Neural progenitor cell (in vitro differentiated cells): ENCODE data around the gene ADAT1. TPM values are rescaled to one million over a fixed set of nuclear protein-coding genes. Genes with fewer than 3 reads are reported as not detected.

Source experiments
- DNase-seq: peaks from one replicate; pipeline ENCODE4 v3.0.0-alpha.2; 2016; ENCODE audit warnings: low spot score
- H2AFZ ChIP-seq: fragments of 200-600 bp; sonication (generic); replicated peaks from 2 replicates; pipeline ENCODE4 v1.6.1; 2016; ENCODE audit warnings: antibody characterized with exemption
- H3F3A ChIP-seq: fragments of 200-600 bp; sonication (generic); 2 replicates; pipeline ENCODE4 v1.6.1; 2016; ENCODE audit warnings: antibody characterized with exemption, low read depth
- H3K27ac ChIP-seq: fragments of 200-600 bp; sonication (generic); 2 replicates; pipeline ENCODE4 v1.5.1; 2016; ENCODE audit warnings: mild to moderate bottlenecking
- H3K27me3 ChIP-seq: fragments of 200-600 bp; sonication (generic); 2 replicates; pipeline ENCODE4 v1.6.1; 2016; ENCODE audit warnings: mild to moderate bottlenecking, moderate library complexity
- H3K36me3 ChIP-seq: fragments of 200-600 bp; sonication (generic); 2 replicates; pipeline ENCODE4 v1.5.1; 2016
- H3K4me1 ChIP-seq: fragments of 200-600 bp; sonication (generic); 2 replicates; pipeline ENCODE4 v1.6.1; 2016; ENCODE audit warnings: mixed run types
- H3K4me2 ChIP-seq: fragments of 200-600 bp; sonication (generic); 2 replicates; pipeline ENCODE4 v1.6.1; 2016
- H3K4me3 ChIP-seq: fragments of 200-600 bp; sonication (generic); 2 replicates; pipeline ENCODE4 v1.5.1; 2016
- H3K79me2 ChIP-seq: fragments of 200-600 bp; sonication (generic); 2 replicates; pipeline ENCODE4 v1.6.1; 2016; ENCODE audit warnings: low read depth
- H3K9ac ChIP-seq: fragments of 200-600 bp; sonication (generic); 2 replicates; pipeline ENCODE4 v1.6.1; 2016
- H3K9me3 ChIP-seq: fragments of 200-600 bp; sonication (generic); 2 replicates; pipeline ENCODE4 v1.5.1; 2016; ENCODE audit warnings: low read depth
- H4K20me1 ChIP-seq: fragments of 200-600 bp; sonication (generic); 2 replicates; pipeline ENCODE4 v1.6.1; 2016; ENCODE audit warnings: low read depth
- H3K27ac Mint-ChIP-seq: 3 replicates; pipeline ENCODE4 v1.8.0; 2021; ENCODE audit warnings: mixed read lengths
- H3K27me3 Mint-ChIP-seq: 2 replicates; pipeline ENCODE4 v1.8.0; 2022; ENCODE audit warnings: low read depth, mild to moderate bottlenecking, inconsistent platforms, moderate library complexity, mixed read lengths; ENCODE audit not compliant: insufficient read depth
- H3K36me3 Mint-ChIP-seq: 3 replicates; pipeline ENCODE4 v1.8.0; 2021; ENCODE audit warnings: mixed read lengths
- H3K4me1 Mint-ChIP-seq: 3 replicates; pipeline ENCODE4 v1.8.0; 2021; ENCODE audit warnings: mixed read lengths
- H3K4me3 Mint-ChIP-seq: 3 replicates; pipeline ENCODE4 v1.8.0; 2021; ENCODE audit warnings: mild to moderate bottlenecking, moderate library complexity, mixed read lengths
- H3K9me3 Mint-ChIP-seq: 3 replicates; pipeline ENCODE4 v1.8.0; 2020; ENCODE audit warnings: mixed read lengths
- CTCF ChIP-seq: fragments of 200-600 bp; sonication (generic); IDR thresholded peaks from 2 replicates; pipeline ENCODE4 v1.5.1; 2017; ENCODE audit warnings: antibody characterized with exemption, mild to moderate bottlenecking
- EZH2 ChIP-seq: fragments of 200-600 bp; sonication (generic); IDR thresholded peaks from 2 replicates; pipeline ENCODE4 v1.6.1; 2017; ENCODE audit warnings: antibody characterized with exemption, mild to moderate bottlenecking, moderate library complexity
- EZH2phosphoT487 ChIP-seq: fragments of 200-600 bp; sonication (generic); IDR thresholded peaks from 2 replicates; pipeline ENCODE4 v1.6.1; 2017; ENCODE audit warnings: antibody characterized with exemption
- total RNA-seq: library from RNA; depleted of rRNA; stranded (reverse); fragments of >200 nt; gene quantifications from 2 replicates; pipeline ENCODE4 v1.2.3, GENCODE V29; 2015; ENCODE audit warnings: low replicate concordance

ADAT1 gene
- total RNA-seq, 1 donor from 2014 or later: 76.6 TPM

GRCh38 chr16:75632857-75633256, 9.8 kb upstream of the ADAT1 start:
- Histone ChIP-seq H3K4me1 (no peaks in the 10 kb centered on the region), H3K4me3 (no peak overlapping the region), H3K79me2 (no peaks in the 10 kb centered on the region), H3F3A (no peaks in the 10 kb centered on the region), H3K9me3 (no peaks in the 10 kb centered on the region), H3K27me3 (no peaks in the 10 kb centered on the region), H3K9ac (no peak overlapping the region), H3K27ac (no peak overlapping the region), H4K20me1 (no peaks in the 10 kb centered on the region), H3K36me3 (peaks cover 17% of the 10 kb centered on the region), H3K4me2 (no peak overlapping the region), H2AFZ (no peak overlapping the region)
- H3K4me3 Mint-ChIP-seq: no peak overlapping the region
- H3K27me3 Mint-ChIP-seq: no peaks in the 10 kb centered on the region
- no peak for TF ChIP-seq CTCF
- TF ChIP-seq EZH2: no peak
- no peak for TF ChIP-seq EZH2phosphoT487
- H3K4me1 Mint-ChIP-seq: no peaks in the 10 kb centered on the region
- H3K36me3 Mint-ChIP-seq: peaks cover 38% of the 10 kb centered on the region
- no peak overlapping the region for H3K27ac Mint-ChIP-seq
- no peak for DNase-seq
- H3K9me3 Mint-ChIP-seq: no peaks in the 10 kb centered on the region

GRCh38 chr16:75630052-75630451, 7.0 kb upstream of the ADAT1 start:
- no peaks in the 10 kb centered on the region for H3K79me2 ChIP-seq
- H3K9me3 ChIP-seq: no peaks in the 10 kb centered on the region
- H3K9me3 Mint-ChIP-seq: no peaks in the 10 kb centered on the region
- H3K27me3 Mint-ChIP-seq: peaks cover 4% of the 10 kb centered on the region
- peaks cover 45% of the 10 kb centered on the region for H3K36me3 Mint-ChIP-seq
- H3K27me3 ChIP-seq: no peaks in the 10 kb centered on the region
- H3F3A ChIP-seq: peaks cover 4% of the 10 kb centered on the region
- no peak overlapping the region for H3K27ac ChIP-seq
- no peak for DNase-seq
- H3K4me1 Mint-ChIP-seq: no peaks in the 10 kb centered on the region
- no peaks in the 10 kb centered on the region for H3K4me1 ChIP-seq
- TF ChIP-seq EZH2 (no peak), EZH2phosphoT487 (no peak)
- no peak overlapping the region for H2AFZ ChIP-seq
- no peak overlapping the region for H3K4me3 ChIP-seq
- no peak overlapping the region for H3K4me3 Mint-ChIP-seq
- H3K9ac ChIP-seq: no peak overlapping the region
- peaks cover 9% of the 10 kb centered on the region for H3K36me3 ChIP-seq
- H3K4me2 ChIP-seq: no peak overlapping the region
- no peak overlapping the region for H3K27ac Mint-ChIP-seq
- H4K20me1 ChIP-seq: no peaks in the 10 kb centered on the region

DNA sequence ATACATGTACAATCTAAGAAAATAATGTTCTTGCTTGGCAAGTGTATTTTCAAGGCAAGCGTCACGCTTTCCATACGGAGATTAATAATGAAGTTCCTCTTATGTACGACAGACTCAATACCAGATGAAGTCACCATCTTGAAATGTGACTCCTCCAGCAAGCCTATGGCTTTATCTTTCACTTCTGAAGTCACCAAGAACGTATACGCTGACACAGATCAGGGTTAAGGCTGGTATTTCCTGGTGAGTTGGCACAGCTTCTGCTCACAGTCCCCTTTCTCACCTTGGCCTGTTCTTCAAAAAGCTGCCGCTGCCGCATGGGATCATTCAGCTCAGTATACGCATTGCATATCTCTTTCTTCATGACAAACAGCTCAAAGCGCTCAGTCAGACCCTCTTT, 6.1 kb upstream of the ADAT1 start:
- Histone ChIP-seq H4K20me1 (no peaks in the 10 kb centered on the region), H3K4me3 (no peak overlapping the region), H2AFZ (no peak overlapping the region), H3K79me2 (no peaks in the 10 kb centered on the region), H3K36me3 (peaks cover 6% of the 10 kb centered on the region), H3K4me2 (no peak overlapping the region), H3K27me3 (no peaks in the 10 kb centered on the region), H3F3A (peaks cover 13% of the 10 kb centered on the region), H3K4me1 (no peaks in the 10 kb centered on the region), H3K9me3 (no peaks in the 10 kb centered on the region), H3K9ac (no peak overlapping the region), H3K27ac (no peak overlapping the region)
- TF ChIP-seq EZH2 (no peak), EZH2phosphoT487 (no peak), CTCF (no peak)
- DNase-seq: no peak
- Mint-ChIP-seq H3K4me1 (no peaks in the 10 kb centered on the region), H3K9me3 (no peaks in the 10 kb centered on the region), H3K36me3 (peaks cover 42% of the 10 kb centered on the region), H3K27ac (no peak overlapping the region), H3K4me3 (no peak overlapping the region), H3K27me3 (peaks cover 4% of the 10 kb centered on the region)

DNA sequence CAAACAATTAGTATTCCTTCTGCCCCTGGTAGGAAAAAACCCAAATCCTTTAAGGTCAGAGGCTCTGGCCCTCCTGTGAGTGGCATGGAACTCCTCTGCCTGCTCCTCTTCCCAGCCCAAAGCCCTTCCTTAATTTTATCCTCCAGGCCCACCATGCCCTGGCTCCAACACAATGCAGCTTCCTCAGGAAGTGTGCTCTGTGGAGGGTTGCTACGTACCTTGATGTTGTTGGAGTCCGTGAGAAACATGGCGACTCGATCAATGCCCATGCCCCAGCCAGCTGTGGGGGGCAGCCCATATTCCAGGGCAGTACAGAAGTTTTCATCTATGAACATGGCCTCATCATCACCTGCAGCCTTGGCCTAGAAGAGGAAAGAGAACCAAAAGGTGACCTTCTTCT, 5.3 kb upstream of the ADAT1 start:
- H3K79me2 ChIP-seq: no peaks in the 10 kb centered on the region
- no peaks in the 10 kb centered on the region for H4K20me1 ChIP-seq
- H3K4me1 ChIP-seq: no peaks in the 10 kb centered on the region
- no peaks in the 10 kb centered on the region for H3K36me3 ChIP-seq
- H2AFZ ChIP-seq: no peak overlapping the region
- H3K9me3 Mint-ChIP-seq: no peaks in the 10 kb centered on the region
- H3K9me3 ChIP-seq: no peaks in the 10 kb centered on the region
- no peak overlapping the region for H3K4me3 ChIP-seq
- H3K27me3 Mint-ChIP-seq: peaks cover 4% of the 10 kb centered on the region
- TF ChIP-seq EZH2phosphoT487 (no peak), CTCF (no peak), EZH2 (no peak)
- H3K27ac ChIP-seq: no peak overlapping the region
- no peak for DNase-seq
- no peak overlapping the region for H3K4me2 ChIP-seq
- peaks cover 35% of the 10 kb centered on the region for H3K36me3 Mint-ChIP-seq
- H3K27ac Mint-ChIP-seq: no peak overlapping the region
- no peak overlapping the region for H3K9ac ChIP-seq
- no peaks in the 10 kb centered on the region for H3K27me3 ChIP-seq
- no peak overlapping the region for H3K4me3 Mint-ChIP-seq
- peaks cover 2% of the 10 kb centered on the region for H3K4me1 Mint-ChIP-seq
- peaks cover 17% of the 10 kb centered on the region for H3F3A ChIP-seq
